Measurements from ENCODE around the gene SYT2.
A peak's percentile ranks its signal among the peaks of the same experiment; 100 is the strongest.
"Not testable (repeated sequence)": the region's sequence is repeated elsewhere in the genome, so short reads cannot be mapped to it uniquely, and the experiment has no call there.

The SYT2 gene

DNA sequence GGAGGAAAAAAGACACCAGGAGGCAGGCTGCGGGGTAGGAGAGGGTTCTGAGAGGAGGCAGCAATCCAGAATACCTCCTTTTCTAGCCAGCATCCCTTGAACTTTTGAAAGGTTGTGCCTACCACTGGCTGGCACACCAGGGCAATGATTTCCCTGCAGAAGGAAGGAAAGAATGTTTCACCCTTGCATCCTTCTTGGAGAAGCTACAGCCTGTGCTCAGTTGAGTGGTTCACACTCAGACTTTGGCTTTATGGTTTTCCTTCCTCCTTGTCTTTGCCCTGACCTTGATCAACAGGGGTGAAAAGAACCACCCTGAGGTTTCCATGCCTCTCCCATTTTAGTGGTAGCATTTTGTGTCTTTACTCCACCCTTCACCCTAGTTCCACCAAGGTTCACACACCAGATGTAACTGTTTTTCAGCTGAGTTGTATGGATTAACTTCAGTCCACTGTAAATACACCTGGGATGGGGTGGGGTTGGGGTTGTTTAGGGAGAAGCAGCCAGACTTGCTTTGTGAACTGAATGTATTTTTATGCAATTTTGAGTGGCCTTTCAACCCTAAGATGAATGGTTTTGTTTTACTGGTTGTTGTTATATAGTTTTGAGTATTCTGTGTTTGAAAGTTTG lies 122.3 kb downstream of the SYT2 start:
- DNase-seq = no peak

DNA sequence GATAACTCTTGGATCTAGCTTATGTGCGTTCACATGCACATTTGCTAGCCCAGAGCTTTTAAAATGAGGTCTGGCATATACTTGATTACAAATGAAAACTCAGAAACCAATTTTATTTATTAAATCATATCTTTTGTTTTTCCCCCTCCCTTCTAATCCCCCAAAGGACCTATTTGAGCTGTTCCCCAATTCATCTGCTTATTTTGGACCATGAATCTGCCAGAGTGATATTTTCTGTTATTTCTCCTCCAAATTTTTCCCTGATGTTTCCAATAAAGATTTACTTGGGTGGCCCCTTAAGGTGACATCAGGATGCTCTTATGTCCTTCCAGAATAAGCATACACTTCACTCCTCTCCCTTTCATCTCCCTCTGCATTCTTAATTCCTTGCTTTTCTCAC lies 123.4 kb downstream of the SYT2 start:
- no peak for DNase-seq

DNA sequence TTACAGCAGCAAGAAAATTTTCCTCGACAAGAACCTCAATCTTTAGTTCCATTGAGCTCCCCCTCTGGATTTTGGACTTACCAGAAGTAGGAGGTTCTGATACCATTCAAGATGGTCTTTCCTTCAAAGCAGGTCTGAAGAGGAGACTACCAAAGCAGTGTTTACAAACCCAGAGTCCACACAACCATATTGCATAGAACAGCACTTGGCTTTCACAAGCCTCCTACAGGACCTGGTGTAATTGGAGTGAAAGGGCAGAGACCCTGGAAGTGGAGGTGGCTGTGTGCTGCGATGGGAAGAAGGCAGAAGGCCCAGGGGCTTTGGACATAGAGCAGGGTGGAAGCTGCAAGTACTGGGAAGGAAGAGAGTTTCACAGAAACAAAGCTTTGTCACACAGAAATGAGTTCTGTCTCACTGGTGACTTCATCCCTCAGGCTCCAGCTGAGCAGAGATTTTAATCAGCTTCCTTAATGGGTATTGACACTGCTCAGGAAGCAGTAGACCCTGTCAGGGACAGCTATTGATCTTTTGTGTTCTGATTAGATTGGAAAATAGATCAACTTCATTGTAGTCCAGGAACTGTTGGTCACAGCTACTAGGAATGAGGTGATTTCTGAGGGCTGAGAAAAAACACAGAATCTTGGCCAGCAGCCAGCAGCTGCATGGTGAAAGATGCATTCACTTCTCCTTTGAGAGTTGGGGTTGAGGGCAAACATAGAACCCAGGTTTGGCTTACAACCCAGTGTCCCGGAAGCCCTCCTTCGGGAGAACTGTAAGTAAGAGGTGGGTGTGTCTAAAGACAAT lies 124.0 kb downstream of the SYT2 start:
- DNase-seq = no peak

DNA sequence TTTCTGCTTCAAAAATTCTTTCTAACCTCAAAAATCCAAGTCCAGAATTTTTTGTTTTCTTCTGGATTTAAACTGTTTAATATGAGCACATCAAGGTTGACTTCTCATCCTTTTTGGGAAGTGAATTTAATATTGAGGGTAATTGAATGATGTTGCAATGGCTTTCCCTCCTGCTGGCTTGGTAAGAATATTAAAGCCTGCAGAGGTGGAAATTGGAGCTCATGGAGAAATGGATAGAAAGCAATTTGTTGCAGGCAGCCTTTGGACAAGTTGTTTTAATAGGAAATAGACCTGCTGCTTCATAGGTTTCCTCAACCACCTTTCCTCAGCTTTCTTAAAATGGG lies 124.7 kb downstream of the SYT2 start:
- DNase-seq = no peak

DNA sequence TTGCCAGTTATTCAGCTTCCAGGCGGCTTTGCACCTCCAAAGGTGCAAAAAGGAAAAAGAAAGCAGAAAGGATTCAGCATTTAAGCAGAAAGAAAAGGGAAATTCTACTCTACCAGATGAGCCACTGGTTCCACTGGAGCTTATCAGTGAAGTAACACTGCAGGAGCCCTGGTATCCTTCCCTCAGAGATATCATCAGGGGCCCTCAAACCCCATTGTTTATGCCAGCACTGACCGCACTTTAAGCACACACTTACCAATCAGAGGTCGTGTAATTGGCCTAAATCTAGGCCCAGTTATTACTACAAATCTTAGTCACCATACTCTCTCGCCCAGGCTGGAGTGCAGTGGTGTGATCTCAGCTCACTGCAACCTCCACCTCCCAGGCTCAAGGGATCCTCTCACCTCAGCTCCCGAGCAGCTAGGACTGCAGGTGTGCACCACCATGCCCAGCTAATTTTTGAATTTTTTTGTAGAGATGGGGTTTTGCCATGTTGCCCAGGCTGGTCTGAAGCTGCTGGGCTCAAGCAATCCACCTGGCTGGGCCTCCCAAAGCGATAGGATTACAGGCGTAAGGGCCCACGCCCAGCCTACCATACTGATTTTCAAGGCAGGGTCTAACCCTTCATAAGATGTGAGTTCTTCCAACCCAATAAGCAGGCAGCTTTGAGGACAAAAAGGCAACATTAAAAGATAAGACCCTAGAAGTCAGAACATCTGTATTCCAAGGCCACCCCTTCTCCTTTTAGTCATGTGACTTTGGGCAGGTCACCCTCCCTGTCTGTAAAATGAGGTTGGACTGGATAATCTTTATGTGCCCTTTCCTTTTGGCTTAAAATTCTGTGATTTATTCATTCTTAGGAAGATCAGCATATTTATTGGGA lies 125.3 kb downstream of the SYT2 start:
- no peak for DNase-seq

DNA sequence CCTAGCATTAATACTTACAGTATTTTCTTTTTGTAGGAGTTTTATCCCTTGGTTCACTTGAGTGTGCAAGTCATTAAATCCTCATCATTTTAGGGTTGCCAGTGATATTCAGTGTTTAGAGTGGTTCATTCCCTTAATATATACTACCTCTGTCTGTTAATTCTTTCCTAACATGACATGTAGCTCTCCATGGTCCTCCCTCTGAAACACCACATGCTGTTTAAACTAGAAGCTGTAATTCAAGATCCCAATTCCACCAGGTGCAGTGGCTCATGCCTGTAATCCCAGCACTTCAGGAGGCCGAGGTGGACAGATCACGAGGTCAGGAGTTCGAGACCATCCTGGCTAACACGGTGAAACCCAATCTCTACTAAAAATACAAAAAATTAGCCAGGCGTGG lies 127.9 kb downstream of the SYT2 start:
- DNase-seq = not testable (repeated sequence)

DNA sequence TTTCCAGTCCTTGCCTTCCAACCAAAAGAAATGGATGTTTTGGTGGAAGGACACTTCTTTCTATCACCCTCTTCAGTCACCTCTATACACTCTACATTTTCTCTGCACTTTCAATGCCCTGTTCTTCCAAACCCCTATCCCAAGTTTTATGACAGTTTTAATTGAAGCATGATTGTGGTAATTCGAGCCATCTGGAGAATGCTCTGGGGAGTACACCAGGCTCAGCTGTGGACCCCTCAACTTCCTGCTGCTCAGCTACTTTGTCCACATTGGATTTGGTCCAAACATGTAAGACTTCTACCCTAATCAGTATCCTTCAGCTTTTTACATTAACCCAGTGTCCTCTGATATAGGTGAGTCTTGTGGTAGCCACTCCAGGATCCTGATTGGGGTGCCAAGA lies 129.6 kb downstream of the SYT2 start:
- DNase-seq = no peak

DNA sequence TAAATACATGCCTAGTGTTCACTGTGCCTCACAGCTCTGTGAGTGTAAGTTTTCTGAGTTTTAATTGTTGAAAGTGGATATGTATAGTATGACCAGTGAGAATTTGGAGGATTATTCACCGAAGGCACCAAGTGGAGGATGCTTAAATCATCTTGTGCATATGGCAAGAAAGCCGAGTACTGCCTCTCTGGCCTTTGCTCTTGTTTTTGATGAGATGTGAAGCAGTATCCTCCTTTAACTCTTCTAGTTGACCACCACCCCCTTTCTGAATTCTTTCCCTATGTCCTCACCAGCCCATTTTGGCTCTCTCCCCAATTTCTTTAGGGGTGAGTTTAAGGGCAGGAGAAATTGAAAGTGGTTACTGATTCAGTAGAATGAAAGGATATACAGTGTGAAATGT lies 130.4 kb downstream of the SYT2 start:
- DNase-seq = no peak

DNA sequence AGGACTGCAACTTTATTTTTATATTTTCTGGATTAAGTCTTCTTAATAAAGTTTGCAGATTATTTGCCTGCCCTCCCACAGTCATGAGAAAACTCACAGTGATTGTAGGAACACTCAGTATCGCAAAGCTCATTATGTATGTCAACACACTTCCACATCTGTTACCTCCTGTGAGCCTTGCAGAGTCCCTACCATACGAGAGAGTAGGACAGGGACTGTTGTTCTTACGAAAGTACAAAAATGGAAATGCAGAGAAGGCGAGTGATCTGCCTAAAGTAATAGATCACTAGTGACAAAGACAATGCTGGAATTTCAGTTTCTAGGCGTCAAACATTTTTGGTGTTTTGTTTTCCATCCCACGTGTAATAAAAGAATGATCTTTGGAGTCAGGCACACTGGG lies 131.7 kb downstream of the SYT2 start:
- DNase-seq = no peak

DNA sequence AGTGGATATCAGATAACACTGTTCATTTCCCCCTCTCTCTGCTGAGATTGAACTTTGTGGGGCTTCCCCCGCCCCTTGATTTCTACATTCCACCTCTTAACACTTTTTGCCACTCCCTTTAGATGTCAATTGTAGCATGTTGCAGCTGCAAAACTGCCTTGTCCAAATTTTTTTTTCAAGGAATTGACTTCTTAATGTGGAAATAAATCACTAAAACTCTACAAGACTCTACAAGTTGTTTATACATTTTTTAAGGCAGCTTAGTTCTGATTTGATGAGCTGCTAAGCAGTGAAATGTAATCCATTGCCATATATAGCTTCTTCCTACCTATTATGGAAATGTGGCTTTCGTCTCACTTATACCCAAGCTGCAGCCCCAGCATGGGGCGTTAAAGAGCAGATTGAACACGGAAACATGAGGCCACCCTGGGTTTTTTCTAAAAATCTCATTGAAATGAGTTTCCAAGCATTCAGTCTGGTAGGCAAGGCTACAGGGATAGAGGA lies 132.2 kb downstream of the SYT2 start:
- DNase-seq = no peak

DNA sequence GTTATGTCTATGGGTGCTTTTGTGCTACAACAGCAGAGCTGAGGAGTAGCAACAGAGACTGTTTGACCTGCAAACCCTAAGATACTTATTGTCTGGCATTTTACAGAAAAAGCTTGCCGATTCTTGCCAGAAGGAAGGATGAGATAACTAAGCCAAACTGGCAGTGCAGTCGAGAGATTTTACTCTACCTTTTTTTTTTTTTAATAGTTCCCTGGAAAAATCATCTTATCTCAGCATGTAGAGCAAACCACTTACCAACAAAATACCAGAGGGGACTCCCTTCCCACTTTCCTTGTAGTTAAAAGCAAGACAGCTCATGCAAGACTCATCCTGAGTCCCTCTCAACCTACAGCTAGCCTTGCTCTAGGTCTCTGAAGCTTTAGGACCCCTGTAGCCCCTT lies 132.9 kb downstream of the SYT2 start:
- no peak for DNase-seq

DNA sequence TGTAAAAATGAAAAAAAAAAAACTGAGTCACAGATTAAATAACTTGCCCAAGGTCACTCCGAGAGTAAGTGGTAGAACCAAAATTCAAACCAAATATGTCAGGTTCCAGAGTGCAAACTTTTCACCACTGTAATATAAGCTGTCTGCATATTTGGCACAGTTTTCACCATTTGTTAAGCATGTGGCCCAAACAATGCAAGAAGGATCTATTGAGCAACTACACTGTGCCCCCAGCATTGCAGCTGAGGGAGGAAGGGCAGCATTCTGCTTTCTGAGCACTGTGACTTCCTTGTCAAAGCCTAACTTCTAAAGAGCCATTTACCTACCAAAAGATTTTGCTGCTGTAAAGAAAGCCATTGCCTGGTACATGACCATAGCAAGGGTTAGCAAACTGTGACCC lies 133.4 kb downstream of the SYT2 start:
- no peak for DNase-seq

DNA sequence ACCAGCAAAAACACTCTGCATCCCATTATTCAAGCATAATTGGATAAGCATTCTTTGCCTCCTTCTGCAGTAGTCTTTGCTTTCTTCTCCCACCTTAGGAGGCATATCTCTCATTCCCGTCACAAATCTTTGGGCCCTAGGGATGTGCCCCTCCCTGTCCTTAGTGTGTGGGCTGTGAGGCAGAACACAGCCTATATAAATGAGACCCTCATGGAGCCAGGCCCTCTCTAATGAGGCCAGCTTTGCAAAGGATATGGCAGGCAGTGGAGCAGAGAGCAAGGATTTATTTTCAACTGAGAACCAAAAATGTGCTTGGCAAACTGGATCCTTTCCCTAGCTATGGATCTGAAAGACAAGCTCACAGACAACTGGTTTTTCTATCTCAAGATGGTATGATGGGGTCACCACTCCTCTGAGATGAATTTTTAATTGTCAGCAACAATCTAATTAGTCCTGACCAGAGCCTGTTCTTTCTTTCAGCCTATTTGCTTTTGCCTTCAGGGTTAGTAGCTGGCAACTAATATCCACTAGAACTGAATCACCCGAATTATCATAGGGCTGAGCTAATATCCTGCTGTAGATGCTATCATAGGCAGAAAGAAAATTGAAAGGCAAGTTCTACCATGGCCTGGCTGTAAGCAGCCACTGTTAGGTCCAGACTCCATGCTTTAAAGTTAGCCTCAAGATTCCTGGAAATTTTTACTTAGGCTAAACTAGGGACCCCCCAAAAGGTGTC lies 134.2 kb downstream of the SYT2 start:
- DNase-seq = no peak

DNA sequence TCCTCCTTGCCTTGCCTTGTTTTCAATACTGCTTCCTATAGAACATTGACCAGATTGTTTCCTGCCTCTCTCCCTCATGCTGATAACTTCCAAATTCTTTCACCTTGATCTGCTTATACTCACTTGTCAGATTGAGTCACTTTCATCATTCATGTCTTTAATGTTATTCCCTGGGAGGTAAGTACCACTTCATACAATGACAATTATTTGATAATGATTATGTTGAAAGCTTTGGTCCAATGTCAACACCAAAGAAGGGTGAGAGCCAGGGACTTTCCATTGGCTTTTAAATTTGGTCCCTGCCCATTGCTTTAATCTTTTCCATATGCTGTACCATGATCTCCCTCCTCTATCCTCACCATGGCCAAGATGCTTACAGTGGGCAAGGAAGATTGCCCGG lies 137.4 kb downstream of the SYT2 start:
- DNase-seq = no peak

DNA sequence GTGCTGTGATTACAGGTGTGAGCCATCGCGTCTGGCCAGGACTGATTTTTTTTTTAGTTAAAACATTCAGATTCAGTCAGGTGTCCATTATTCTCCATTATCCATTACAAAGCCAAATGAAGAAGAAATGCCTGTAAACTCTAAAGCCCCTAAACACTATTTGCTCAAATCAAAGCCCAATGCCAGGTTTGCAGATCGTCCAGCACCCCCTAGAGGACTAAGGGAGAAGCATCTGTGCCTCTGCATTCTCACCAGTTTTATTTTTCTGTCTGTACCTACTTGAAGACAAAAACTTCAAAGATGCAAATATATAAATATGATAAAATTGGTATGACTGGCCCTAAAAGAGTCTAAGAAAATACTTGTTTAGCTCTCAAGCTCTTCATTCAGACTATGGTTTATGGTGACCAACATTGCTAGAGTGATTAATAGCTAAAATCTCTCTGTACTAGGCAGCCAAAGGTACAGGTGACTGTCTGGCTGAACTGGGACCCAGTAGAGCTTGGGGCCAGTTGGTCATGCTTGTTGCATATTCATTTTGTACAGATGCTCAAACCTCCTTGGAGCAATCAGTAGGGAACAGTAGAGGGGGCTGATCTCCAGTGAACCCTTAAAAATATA lies 138.4 kb downstream of the SYT2 start:
- DNase-seq = peak; percentile 13

DNA sequence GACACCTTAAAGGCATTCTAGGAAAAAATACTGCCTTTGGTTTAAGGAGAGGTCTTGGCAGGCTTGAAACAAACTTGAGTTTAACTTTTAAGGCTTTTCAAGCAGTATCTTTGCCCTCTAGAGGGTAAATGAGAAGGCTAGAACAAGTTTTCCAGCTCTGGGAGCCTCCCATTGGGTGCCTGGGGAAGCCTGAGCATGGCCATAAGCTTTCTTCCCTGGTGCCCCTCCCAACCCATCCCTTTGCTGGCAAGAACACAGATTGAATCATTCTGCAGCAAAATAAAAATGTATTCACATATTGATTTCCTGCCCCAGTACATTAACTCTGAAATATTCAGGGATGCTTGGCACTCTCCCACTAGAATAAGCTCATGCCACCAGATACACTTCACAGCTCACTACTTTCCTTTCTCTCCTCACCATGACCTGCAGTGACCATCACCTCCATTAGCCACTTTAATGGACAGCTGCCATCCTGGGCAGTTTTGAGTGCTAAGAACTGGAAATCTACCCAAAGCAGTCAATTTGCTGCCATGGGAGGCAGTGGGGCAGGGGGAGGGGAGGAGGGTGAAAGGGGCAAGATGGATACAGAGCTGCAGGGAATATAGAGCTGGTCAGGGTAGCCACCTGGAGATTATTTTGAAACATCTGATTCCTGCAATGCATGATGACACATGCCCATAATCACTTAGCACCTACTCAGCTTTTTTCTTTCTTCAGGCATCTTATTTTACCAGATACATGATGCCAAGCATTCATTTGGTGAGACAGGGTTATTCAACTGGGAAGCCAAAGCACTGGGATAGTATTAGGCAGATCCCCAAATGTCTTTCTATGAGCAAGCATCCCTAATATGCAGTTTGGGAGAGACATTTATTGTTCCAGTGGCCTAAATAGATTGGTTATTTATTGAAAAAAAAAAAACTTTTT lies 140.6 kb downstream of the SYT2 start:
- no peak for DNase-seq

DNA sequence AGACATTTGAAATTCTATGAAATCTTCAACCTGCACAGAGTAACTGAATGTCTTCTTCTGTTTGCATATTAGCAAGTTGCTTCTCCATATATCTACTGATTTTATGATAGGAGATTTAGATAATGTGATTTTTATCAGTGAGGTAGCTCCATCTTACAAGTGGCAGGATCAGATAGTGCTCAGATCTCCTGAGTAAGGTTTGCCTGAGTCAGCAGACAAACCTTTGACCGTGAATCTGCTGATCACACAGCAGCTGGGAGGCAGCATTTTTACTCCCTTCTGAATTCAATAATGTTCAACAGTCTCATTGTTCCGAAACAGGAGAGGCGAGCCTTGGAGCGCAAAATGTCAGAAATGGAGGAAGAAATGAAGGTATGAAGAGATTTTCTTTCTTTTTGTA lies 141.4 kb downstream of the SYT2 start:
- DNase-seq = no peak

DNA sequence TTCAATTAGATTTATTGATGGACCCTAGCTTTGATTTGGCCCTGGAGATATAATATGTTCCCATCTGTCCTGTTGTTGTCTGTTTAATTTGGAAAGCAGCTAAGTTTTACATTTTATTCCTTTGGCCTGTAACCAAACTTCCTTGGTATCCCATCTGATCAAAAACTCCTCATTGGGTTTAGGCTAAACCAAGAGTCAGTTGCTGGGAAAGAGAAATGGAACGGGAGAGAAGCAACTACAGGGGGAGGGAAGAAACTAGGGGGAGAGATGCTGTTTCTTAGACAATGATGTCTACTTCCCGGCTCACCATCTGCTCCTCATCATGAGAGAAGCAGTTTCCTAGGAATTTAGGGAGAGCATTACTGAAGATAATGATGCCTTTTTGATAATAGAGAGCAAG lies 141.8 kb downstream of the SYT2 start:
- DNase-seq = no peak

DNA sequence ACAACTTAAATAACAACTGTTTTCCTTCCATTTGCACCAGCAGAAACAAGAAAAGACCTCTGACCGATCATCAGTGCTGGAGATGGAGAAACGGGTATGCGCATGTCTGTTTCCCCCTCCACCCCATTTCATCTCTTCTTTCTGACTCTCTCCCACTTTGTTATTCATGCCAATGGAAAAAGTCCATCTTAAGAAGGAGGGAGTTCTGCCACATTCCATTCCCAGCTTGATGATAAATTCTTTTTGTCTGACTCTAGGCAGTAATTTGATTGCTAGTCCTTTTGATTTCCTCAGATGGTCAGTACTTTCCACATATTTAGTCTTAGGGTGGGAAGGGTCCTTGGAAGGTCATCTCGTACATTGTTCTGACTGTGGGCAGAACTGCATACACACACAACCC lies 142.5 kb downstream of the SYT2 start:
- DNase-seq = no peak

DNA sequence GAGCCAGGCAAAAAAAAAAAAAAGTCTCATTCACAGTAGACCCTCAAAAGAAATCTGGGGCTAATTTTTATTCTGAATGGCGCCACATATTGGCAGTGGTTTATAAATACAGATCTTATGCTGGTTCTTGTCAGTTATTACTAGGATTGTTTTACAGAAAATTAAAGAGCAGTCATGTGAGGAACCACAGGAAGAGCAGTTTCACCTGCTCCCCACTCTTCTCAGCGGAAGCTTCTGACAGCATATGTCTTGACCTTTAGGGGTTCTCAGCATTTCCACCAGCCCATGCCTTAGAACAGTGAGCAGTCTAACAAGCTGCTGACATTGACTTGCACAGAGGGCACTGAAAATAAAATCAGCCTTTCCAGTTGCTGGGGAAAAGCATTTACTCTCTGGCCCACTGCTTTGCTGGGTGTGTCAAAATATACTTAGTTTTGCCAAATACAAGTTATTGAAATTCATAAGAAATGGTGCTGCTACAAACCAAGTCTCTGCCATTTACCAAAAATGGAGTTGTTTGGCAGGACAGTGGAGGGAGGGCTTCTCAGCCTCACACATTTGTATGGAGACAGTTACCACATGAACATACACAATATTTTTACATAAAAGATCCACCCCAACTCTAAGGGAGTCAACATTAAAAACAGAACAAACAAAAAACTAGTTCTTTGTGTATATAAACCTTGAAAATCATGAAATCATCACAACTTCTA lies 144.2 kb downstream of the SYT2 start:
- DNase-seq = no peak
